NCI-H128 (cell line): ENCODE measurements around the gene HAUS1.
"Not testable (repeated sequence)": the region's sequence is repeated elsewhere in the genome, so short reads cannot be mapped to it uniquely, and the experiment has no call there.

ENCODE experiments used
- DNase-seq: peaks from one replicate; lab custom pipeline; 2025; ENCODE audit not compliant: unreplicated experiment; lab: John Stamatoyannopoulos, UW

Gene HAUS1

DNA sequence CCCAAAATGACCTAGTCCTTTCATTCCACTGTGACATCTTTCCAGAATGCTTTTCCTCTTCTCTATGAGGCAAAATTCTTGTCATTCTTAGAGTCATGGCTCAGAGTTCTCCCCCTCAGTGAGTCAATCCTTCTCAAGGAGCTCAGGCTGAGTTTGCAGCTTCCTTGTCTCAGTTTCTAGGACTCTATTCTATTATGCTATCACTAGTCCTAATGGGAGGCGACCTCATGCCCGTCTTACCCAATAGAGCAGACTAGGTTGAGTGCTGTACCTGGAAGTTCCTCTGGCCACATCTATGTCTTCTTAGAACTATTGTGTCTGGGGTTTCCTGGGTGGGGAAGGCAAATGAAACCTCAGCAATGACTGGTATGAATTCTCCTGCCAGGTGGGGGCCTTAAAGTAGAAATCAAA lies 51.5 kb downstream of the HAUS1 start:
- DNase-seq = no peak

GRCh38 chr18:46156124-46156745 lies 52.0 kb downstream of the HAUS1 start:
- DNase-seq = no peak

DNA sequence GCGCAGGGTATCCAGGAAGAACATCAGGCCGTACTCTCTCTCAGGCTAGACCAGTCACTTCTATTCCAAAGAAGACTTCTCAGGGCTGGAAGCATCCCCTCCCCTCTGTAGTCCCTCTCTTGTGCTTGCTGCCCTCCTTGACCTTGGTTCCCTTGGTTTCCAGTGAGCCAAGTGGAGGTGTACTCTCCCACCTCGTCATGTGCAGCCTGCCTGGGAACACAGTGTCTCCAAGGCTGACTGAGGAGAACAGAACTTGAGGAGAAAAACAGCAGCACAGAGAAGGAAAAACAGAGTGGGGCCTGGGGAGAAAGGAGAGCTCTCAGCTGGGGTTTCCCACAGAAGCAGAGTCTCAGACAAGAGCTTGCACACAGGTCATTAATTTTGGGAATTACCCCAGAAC lies 52.7 kb downstream of the HAUS1 start:
- no peak for DNase-seq

DNA sequence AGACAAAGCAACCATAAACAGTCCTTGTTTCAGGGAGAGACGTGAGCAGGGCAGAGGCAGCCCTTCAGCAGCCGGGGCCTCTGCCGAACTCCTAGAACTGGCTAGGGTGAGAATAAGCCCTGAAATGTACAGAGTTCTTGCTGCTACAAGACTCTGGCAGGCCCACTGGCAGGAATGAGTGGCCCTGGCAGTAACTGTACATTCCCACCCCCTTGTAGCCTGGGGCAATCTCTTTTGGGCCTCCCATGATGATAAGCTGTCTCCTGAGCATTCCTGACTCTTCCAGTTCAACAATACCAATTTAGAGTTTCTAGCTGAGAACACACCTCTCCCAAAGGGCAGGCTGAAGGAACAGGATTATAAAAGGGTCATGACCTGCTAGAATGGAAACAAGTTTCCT lies 54.3 kb downstream of the HAUS1 start:
- DNase-seq = no peak

DNA sequence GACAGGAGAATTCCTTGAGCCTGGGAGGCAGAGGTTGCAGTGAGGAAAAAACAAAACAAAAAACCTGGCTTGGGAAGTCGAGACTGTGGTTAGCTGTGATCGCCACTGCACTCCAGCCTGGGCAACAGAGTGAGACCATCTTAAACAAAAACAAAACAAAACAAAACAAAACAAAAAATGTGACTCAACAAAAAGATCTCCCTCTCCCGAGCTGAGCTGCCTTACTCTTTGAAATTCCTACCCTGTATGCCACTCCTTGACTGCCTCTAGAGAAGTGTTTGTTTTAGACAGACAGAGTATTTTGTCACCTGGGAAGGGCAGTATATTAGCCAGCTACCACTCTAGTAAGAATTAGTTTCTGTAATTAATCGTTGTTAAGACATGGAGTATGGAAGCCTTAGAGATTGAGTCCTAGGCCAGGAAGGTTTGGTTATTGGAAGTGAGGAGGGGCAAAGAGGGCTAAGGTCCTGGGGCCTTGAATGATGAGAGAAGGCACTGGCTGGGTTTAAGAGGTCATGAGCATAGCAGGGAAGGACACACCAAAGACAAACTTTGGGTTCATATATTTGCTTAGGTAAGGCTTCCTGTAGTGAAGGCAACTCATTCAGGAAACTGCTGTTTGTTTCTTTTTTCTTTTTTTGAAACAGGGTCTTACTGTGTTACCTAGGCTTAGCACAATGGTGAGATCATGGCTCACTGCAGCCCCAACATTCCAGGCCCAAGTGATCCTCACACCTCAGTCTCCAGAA lies 56.0 kb downstream of the HAUS1 start:
- no peak for DNase-seq

- not testable (repeated sequence) for DNase-seq
Measured at GRCh38 chr18:46160840-46161239, 56.7 kb downstream of the HAUS1 start.

DNA sequence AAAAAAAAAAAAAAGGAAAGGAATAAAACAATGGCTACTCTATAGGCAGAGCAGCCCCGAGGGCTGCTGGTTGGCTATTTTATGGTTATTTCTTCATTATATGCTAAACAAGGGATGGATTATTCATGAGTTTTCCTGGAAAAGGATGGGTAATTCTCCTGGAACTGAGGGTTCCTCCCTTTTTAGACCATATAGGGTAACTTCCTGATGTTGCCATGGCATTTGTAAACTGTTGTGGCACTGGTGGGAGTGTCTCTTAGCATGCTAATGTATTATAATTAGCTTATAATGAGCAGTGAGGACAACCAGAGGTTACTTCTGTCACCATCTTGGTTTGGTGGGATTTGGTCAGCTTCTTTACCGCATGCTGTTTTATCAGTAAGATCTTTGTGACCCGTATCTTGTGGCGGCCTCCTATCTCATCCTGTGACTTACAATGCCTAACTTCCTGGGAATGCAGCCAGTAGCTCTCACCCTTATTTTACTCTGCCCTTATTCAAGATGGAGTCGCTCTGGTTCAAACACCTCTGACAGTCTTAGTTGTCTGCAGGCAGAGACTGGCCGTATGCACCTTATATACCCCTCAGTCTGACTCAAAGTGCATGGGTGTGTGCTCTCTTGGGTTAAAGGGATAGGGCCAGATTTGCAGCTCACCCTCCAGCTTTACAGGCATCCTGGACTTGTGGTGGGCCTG lies 57.7 kb downstream of the HAUS1 start:
- DNase-seq = no peak

DNA sequence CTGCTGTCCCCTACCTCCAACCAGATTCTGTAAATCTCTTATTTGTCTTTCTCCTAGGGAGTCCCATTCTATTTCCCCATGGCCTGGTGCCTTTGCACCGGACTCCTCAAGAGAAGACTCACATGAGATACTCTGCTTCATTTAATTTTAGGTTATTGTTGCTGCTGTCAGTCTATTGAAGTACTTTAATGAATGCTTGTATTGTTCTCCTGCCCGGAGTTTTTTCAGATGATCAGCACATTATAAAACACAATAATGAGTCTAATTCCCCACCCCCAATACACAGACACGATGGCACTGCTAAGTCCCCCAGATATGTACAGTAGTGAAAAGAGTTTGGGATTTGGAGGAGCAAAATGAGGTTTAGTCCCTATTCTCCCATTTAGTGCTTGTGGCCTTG lies 58.9 kb downstream of the HAUS1 start:
- no peak for DNase-seq

- no peak for DNase-seq
Measured at GRCh38 chr18:46163941-46164499, 59.8 kb downstream of the HAUS1 start.

DNA sequence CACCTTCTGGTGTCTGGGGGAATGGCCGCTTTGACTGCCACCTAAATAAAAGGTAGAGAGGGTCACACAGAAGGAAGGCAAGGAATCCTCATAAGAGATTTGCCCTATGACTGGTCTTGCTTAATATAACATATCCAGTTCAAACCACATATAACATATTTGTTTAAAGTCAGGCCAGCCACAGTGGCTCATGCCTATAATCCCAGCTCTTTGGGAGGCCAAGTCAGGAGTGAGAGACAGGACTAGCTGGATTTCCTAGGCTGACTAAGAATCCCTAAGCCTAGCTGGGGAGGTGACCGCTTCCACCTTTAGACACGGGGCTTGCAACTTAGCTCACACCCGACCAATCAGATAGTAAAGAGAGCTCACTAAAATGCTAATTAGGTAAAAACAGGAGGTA lies 60.3 kb downstream of the HAUS1 start:
- DNase-seq = not testable (repeated sequence)

- no peak for DNase-seq
Measured at GRCh38 chr18:46164920-46165319, 60.7 kb downstream of the HAUS1 start.

- DNase-seq = no peak
Measured at GRCh38 chr18:46166261-46166970, 62.2 kb downstream of the HAUS1 start.

- no peak for DNase-seq
Measured at GRCh38 chr18:46167971-46168370, 63.8 kb downstream of the HAUS1 start.

GRCh38 chr18:46169464-46169941 lies 65.3 kb downstream of the HAUS1 start:
- no peak for DNase-seq

DNA sequence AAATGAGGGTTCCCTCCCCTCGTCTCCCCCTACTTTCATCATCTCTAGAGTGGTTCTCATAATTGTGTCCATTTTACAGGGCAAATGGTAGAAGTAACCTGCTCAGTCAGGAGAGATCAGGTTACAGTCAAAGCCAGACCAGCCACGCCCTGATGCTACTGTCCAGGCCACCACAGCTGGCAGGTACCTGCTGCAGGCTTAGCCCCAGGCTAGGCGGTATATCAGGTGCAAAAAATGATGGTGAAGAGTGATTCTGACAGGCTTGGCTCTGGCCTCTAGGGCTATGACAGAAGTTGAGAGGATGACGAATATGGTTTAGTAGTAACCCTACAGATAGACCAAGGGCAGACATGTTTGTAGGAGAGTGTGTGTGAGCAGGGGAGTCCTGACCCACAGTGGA lies 67.1 kb downstream of the HAUS1 start:
- no peak for DNase-seq

DNA sequence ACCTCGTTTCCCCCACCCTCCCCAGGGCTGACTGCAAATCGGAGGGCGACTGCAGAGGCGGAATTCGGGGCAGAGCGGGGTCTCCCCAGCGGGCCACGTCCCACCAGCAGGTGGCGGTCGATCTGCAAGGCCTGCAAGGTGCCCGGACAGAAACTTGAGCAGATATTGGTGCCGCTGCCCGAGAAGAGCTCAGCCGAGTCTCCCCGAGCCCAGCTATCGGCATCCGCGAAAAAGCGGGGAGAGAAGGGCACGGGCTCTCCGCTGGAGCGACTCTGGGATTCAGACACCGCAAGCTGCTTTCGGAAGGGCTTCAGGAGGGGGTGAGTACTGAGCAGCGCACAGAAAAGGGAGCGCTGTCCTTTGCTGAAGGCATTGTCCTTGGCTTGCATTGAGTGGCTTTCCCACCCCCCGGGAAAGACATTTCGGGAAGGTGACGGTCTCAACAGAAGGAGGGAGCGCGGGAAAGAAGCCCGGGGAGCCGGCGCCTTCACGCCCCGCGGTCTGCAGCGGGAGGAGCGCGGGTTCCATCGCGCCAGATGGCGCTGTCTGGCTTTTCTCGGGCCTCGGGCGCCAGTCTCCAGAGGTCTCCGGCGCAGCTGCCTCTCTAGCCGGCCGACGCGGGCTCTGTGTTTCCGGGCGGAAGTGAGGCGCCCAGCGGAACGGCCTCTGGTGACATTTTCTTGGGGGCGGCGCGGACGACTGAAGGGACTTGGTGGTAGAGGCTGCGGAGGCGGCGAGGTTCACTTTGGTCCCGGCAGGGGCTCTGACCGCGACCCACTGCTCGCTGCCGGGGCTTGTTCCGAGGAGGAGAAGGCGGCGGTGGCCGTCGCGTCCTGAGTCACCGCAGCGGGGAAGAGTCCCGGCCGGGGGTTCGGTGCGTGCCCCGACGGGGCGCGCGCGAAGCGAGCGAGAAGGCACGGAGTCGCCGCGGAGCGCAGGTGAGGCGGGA lies 69.5 kb downstream of the HAUS1 start:
- DNase-seq = peak; percentile 94

- peak; percentile 29 for DNase-seq
Measured at GRCh38 chr18:46174342-46175041, 70.3 kb downstream of the HAUS1 start.

DNA sequence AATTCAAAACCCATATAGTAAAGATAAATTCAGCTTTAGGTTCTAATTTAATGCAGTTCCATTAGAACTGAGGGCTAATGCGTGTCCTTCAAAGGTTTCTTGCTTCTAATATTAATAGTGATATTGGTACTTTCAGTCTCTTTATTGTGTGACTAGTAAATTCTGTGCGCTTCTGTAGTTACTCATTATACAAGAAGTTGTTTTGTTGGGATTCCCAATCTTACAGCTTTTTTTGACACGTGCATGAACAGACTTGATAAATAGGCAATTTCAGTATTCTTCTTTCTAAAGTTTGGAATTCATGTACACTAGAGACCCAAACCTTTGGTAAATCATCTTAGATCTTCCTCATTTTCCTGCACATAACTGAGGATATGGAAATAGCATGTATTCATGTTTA lies 71.8 kb downstream of the HAUS1 start:
- no peak for DNase-seq
